Activated T-cell treated with anti-CD3 and anti-CD28 coated beads, Interleukin-2, amount 50 U/mL, for 4 hours (primary cell): ENCODE data around the gene CC2D1A. TPM values are rescaled to one million over a fixed set of nuclear protein-coding genes. Genes with fewer than 3 reads are reported as not detected.

Source experiments
- ATAC-seq, 2 donors: fragments of 200-7000 bp; cut with Tn5 transposase; one replicate each; pipeline ENCODE4 v1.10.0; 2021
- DNase-seq: peaks from one replicate; pipeline ENCODE4 v3.0.0-alpha.2; 2020
- H3K27me3 Mint-ChIP-seq: one replicate; pipeline ENCODE4 v1.8.0; 2021; ENCODE audit warnings: low read depth, mixed read lengths
- H3K36me3 Mint-ChIP-seq: one replicate; pipeline ENCODE4 v1.8.0; 2022; ENCODE audit warnings: mixed read lengths; ENCODE audit not compliant: insufficient read depth
- H3K4me1 Mint-ChIP-seq: one replicate; pipeline ENCODE4 v1.8.0; 2021; ENCODE audit warnings: low read depth, mixed read lengths
- H3K4me3 Mint-ChIP-seq: one replicate; pipeline ENCODE4 v1.8.0; 2021; ENCODE audit warnings: mild to moderate bottlenecking, moderate library complexity, mixed read lengths
- H3K9me3 Mint-ChIP-seq: one replicate; pipeline ENCODE4 v1.8.0; 2021; ENCODE audit warnings: mixed read lengths
- total RNA-seq, 3 donors: library from RNA; stranded (reverse); gene quantifications; one replicate each; pipeline ENCODE4 v1.2.1, GENCODE V29; 2021

The CC2D1A gene
- total RNA-seq, 3 donors from 2014 or later, result 34.1 to 40.2 (median 39.6) TPM

DNA sequence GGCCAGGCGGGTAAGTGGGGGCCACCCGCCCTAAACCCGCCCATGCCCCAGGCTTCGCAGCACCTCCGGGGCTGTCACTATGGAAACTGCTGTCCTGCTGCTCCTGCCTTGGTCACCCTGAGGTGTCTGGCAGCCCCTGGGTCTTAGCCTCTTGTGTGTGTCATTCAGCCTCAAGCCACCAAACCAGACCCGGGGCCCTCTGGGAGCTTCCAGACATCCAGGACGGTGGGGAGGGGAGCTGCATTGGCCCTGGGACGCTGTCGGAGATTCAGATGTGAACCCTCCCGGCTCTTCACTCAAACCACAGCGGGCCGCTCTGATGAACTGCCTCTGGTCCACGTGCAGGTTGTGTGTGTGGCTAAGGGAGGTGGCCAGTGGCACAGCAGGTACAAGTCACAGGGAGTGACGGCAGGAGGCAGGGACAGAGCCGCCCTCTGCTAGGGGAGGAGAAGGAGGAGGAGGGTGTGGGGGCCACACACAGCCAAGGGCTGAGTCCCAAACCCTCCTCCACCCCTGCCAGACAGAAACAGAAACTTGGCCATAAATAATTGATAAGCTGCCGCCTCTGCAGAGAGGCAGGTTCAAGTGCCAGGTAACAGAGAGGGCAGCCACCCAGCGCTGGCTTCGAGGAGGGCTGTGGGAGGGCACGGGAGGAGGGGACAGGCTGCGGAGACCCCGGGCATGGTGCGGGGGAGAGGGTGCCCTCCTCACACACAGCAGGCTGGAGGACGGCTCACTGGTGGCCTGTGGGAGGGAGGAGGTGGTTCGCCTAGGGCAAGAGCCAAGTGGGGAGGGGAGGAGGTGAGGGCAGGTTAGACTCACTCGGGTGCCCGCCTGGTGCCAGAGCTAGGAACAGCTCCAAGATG, 21.0 kb upstream of the CC2D1A start:
- no peaks in the 10 kb centered on the region for H3K36me3 Mint-ChIP-seq
- no peaks in the 10 kb centered on the region for H3K9me3 Mint-ChIP-seq
- no peak for DNase-seq
- H3K4me1 Mint-ChIP-seq, result peaks cover 36% of the 10 kb centered on the region
- no peaks in the 10 kb centered on the region for H3K27me3 Mint-ChIP-seq
- no peak overlapping the region for H3K4me3 Mint-ChIP-seq
- no peak for ATAC-seq

GRCh38 chr19:13885826-13886365, 20.1 kb upstream of the CC2D1A start:
- Mint-ChIP-seq H3K27me3 (no peaks in the 10 kb centered on the region), H3K4me1 (peaks cover 29% of the 10 kb centered on the region), H3K4me3 (no peak overlapping the region), H3K9me3 (no peaks in the 10 kb centered on the region), H3K36me3 (no peaks in the 10 kb centered on the region)
- ATAC-seq (no peak), DNase-seq (no peak)

- H3K36me3 Mint-ChIP-seq, result no peaks in the 10 kb centered on the region
- H3K27me3 Mint-ChIP-seq, result no peaks in the 10 kb centered on the region
- DNase-seq (no peak), ATAC-seq (peak; percentile 61 to 87)
- H3K9me3 Mint-ChIP-seq, result no peaks in the 10 kb centered on the region
- no peak overlapping the region for H3K4me3 Mint-ChIP-seq
- H3K4me1 Mint-ChIP-seq, result peaks cover 18% of the 10 kb centered on the region
These were observed 19.0 kb upstream of the CC2D1A start for GRCh38 chr19:13887018-13887436.

DNA sequence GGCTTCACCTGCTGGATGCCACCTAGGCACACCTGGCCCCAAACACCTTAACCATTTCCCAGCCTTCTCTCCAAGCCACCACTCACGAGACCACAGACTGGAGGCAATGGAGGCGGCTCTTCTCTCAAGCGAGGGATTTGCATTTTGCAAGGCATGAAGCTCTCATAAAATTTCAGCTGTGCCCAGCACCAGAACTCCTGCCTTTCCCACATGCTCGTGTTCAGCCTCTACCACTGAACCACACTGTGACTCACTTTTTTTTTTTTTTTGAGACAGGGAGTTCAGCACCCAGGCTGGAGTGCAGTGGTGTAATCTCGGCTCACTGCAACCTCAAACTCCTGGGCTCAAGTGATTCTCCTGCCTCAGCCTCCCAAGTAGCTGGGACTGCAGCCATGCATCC, 18.5 kb upstream of the CC2D1A start:
- Mint-ChIP-seq H3K27me3 (no peaks in the 10 kb centered on the region), H3K9me3 (no peaks in the 10 kb centered on the region), H3K36me3 (no peaks in the 10 kb centered on the region), H3K4me3 (no peak overlapping the region), H3K4me1 (peaks cover 13% of the 10 kb centered on the region)
- DNase-seq (no peak), ATAC-seq (peak in 1 of 2 donors; percentile 32)

DNA sequence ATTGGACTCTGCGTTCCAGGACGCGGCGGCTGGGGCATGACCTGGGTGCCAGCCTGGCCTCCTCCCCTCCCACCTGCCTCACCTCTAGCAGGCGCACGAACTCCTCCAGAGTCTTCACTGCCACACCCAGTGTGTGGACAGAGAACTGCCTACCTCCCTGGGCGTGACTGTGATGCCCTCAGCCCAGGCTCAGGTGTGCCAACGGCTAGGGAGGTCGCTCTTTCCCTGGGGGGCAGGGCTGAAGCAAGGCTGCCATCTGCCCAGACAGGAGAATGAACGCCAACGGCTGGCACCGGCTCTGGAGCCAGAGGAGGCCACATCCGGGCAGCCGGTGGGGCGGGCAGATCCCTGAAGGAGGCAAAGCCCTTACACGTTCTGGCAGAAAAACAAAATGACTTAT, 17.7 kb upstream of the CC2D1A start:
- H3K4me3 Mint-ChIP-seq, result no peak overlapping the region
- no peaks in the 10 kb centered on the region for H3K27me3 Mint-ChIP-seq
- no peaks in the 10 kb centered on the region for H3K9me3 Mint-ChIP-seq
- no peaks in the 10 kb centered on the region for H3K36me3 Mint-ChIP-seq
- no peak for ATAC-seq
- H3K4me1 Mint-ChIP-seq, result peaks cover 8% of the 10 kb centered on the region
- no peak for DNase-seq

GRCh38 chr19:13890136-13890535, 15.9 kb upstream of the CC2D1A start:
- Mint-ChIP-seq H3K9me3 (no peaks in the 10 kb centered on the region), H3K27me3 (no peaks in the 10 kb centered on the region), H3K36me3 (no peaks in the 10 kb centered on the region), H3K4me3 (no peak overlapping the region), H3K4me1 (peaks cover 3% of the 10 kb centered on the region)
- DNase-seq, result no peak
- ATAC-seq, result no peak

- ATAC-seq (no peak), DNase-seq (no peak)
- Mint-ChIP-seq H3K27me3 (no peaks in the 10 kb centered on the region), H3K4me1 (no peaks in the 10 kb centered on the region), H3K9me3 (no peaks in the 10 kb centered on the region), H3K36me3 (no peaks in the 10 kb centered on the region), H3K4me3 (no peak overlapping the region)
These were observed 13.1 kb upstream of the CC2D1A start for GRCh38 chr19:13892870-13893269.

DNA sequence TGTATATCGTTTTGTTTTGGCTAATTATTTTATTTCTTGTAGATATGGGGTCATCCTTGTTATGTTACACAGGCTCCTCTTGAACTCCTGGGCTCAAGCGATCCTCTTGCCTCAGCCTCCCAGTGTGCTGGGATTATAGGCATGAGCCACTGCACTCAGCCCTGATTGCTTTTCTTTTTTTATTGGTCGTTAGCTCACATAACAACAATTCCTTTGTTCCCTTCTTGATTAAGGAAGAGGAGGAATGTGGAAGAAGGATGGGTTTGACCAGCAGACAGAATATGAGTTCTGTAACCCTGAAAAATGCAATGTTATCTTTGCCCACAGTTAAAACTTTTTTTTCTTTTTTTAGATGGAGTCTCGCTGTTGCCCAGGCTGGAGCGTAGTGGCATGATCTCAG, 11.4 kb upstream of the CC2D1A start:
- ATAC-seq, result no peak
- Mint-ChIP-seq H3K4me3 (no peak overlapping the region), H3K4me1 (no peaks in the 10 kb centered on the region), H3K36me3 (no peaks in the 10 kb centered on the region), H3K27me3 (no peaks in the 10 kb centered on the region), H3K9me3 (no peaks in the 10 kb centered on the region)
- DNase-seq, result no peak

- Mint-ChIP-seq H3K4me1 (no peaks in the 10 kb centered on the region), H3K4me3 (no peak overlapping the region), H3K36me3 (no peaks in the 10 kb centered on the region), H3K27me3 (no peaks in the 10 kb centered on the region), H3K9me3 (no peaks in the 10 kb centered on the region)
- no peak for DNase-seq
- ATAC-seq, result no peak
These were observed 9.8 kb upstream of the CC2D1A start for GRCh38 chr19:13896227-13896626.

DNA sequence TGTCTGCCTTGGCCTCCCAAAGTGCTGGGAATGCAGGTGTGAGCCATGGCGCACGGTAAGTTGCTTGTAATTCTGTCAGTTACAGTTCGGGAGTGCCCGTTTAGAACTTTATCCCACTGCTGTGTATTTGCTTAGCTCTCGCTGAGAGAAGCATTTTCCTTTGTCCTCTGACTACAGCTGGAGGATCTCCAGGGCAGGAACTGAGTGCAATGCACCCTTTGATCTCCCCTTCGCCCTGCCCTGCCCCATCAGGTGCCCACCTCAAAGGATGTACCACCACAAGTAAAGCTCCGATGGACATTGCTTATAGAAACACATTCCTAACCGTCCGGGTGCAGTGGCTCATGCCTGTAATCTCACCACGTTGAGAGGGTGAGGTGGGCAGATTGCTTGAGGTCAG, 6.6 kb upstream of the CC2D1A start:
- Mint-ChIP-seq H3K4me3 (no peak overlapping the region), H3K9me3 (no peaks in the 10 kb centered on the region), H3K4me1 (peaks cover 1% of the 10 kb centered on the region), H3K36me3 (no peaks in the 10 kb centered on the region), H3K27me3 (no peaks in the 10 kb centered on the region)
- DNase-seq (no peak), ATAC-seq (no peak)

- H3K36me3 Mint-ChIP-seq, result no peaks in the 10 kb centered on the region
- H3K4me1 Mint-ChIP-seq, result peaks cover 1% of the 10 kb centered on the region
- H3K9me3 Mint-ChIP-seq, result no peaks in the 10 kb centered on the region
- H3K27me3 Mint-ChIP-seq, result no peaks in the 10 kb centered on the region
- DNase-seq, result no peak
- no peak for ATAC-seq
- no peak overlapping the region for H3K4me3 Mint-ChIP-seq
These were observed 6.0 kb upstream of the CC2D1A start for GRCh38 chr19:13899912-13900584.

DNA sequence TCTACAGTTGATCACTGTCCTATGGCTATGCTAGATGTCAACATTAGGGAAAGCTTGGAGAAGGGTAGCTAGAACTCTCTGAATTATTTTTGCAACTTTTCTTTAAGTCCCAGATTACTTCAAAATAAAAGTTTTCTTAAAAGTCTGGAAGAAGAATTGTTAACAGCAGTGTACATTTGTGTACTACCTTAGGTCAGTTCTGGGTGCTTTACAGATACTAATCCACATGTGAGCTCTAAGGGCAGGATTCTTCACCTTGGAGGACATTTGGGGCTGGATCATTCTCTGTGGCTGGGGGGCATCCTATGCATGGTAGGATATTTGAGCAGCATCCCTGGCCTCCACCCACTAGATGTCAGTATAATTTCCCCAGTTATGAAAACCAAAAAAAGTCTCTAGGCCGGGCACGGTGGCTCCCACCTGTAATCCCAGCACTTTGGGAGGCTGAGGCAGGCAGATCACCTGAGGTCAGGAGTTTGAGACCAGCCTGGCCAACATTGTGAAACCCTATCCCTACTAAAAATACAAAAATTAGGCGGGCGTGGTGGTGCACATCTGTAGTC, 2.9 kb upstream of the CC2D1A start:
- DNase-seq, result no peak
- H3K4me3 Mint-ChIP-seq, result no peak overlapping the region
- ATAC-seq, result no peak
- peaks cover 18% of the 10 kb centered on the region for H3K4me1 Mint-ChIP-seq
- H3K9me3 Mint-ChIP-seq, result no peaks in the 10 kb centered on the region
- no peaks in the 10 kb centered on the region for H3K36me3 Mint-ChIP-seq
- no peaks in the 10 kb centered on the region for H3K27me3 Mint-ChIP-seq

DNA sequence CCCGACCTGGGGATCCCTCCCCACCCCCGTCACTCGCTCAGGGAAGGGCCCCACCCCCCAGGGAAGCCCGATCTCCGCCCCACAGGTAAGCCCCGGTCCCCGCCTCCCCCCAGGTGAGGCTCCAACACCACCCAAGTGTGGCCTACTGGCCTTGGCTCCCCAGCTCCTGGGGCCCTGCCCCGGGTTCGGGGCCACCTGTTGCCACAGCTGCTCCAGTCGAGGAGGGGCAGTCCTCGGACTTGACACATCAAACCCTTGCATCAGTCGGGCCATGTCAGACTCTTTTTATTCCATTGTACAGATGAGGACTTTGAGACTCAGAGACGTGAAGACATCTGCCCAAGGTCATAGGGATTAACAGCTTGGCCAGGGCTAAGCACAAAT, 512 bp downstream of the CC2D1A start:
- peak; percentile 29 to 32 for ATAC-seq
- peaks cover 4% of the 10 kb centered on the region for H3K36me3 Mint-ChIP-seq
- no peaks in the 10 kb centered on the region for H3K9me3 Mint-ChIP-seq
- peak overlapping the region; percentile 84 for H3K4me3 Mint-ChIP-seq
- peak; percentile 24 for DNase-seq
- no peaks in the 10 kb centered on the region for H3K27me3 Mint-ChIP-seq
- peaks cover 18% of the 10 kb centered on the region for H3K4me1 Mint-ChIP-seq

DNA sequence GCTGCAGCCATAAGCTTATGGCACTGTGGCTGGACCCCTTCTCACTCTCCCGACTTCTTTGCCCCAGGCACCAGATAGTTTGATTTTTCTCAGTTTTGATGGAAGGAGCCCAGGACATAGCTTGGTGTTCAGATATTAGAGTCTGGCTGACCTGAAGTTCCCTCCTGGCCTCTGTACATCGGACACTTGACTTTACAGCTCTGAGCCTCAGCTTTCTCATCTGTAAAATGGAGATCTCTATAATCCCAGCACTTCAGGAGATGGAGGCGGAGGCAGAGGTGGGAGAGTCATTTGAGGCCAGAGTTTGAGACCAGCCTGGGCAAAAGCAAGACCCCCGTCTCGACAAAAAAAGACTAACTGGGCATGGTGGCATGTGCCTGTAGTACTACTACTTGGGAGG, 909 bp downstream of the CC2D1A start:
- H3K4me1 Mint-ChIP-seq, result peaks cover 18% of the 10 kb centered on the region
- no peaks in the 10 kb centered on the region for H3K9me3 Mint-ChIP-seq
- H3K4me3 Mint-ChIP-seq, result peak overlapping the region; percentile 84
- no peaks in the 10 kb centered on the region for H3K27me3 Mint-ChIP-seq
- ATAC-seq, result no peak
- DNase-seq, result no peak
- peaks cover 4% of the 10 kb centered on the region for H3K36me3 Mint-ChIP-seq
